Measurements from ENCODE around the gene ADAT2.

DNA sequence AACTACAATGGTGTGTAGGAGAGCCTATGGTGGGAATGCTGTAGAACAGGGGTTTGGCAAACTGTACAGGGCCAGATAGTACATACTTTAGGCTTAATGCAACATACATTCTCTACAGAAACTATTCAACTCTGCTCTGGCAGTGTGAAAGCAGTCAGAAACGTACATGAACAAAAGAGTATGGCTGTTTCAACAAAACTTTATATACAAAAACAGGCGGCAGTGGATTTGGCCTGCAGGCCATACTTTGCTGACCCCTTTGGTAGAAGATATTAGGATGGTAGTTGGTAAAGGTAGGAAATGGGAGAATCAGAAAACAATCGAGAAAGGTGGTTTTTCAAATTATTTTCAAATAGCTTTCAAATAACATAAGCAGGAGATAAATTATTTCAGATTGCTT lies 36.3 kb upstream of the ADAT2 start:
- TF ChIP-seq, protein P1, sequence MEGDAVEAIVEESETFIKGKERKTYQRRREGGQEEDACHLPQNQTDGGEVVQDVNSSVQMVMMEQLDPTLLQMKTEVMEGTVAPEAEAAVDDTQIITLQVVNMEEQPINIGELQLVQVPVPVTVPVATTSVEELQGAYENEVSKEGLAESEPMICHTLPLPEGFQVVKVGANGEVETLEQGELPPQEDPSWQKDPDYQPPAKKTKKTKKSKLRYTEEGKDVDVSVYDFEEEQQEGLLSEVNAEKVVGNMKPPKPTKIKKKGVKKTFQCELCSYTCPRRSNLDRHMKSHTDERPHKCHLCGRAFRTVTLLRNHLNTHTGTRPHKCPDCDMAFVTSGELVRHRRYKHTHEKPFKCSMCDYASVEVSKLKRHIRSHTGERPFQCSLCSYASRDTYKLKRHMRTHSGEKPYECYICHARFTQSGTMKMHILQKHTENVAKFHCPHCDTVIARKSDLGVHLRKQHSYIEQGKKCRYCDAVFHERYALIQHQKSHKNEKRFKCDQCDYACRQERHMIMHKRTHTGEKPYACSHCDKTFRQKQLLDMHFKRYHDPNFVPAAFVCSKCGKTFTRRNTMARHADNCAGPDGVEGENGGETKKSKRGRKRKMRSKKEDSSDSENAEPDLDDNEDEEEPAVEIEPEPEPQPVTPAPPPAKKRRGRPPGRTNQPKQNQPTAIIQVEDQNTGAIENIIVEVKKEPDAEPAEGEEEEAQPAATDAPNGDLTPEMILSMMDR (IDR thresholded peaks at IDR 0.05): no peak
- no peak for TF ChIP-seq YY1 (IDR thresholded peaks at IDR 0.05; ENCODE audit: low read depth)
- no peak for TF ChIP-seq TEAD4 (IDR thresholded peaks at IDR 0.05; ENCODE audit: borderline replicate concordance, insufficient read depth)
- TF ChIP-seq POLR2AphosphoS5 (IDR thresholded peaks at IDR 0.05; ENCODE audit: low read depth, low read length): no peak
- no peak for TF ChIP-seq TAF1 (IDR thresholded peaks at IDR 0.05; ENCODE audit: borderline replicate concordance, low read depth, low read length)
- TF ChIP-seq MAX (IDR thresholded peaks at IDR 0.05; ENCODE audit: low read depth): no peak
- no peak for TF ChIP-seq SMC3 (IDR thresholded peaks at IDR 0.05; ENCODE audit: low read depth, low read length)
